ENCODE results near the gene PDE7B. TPM values are rescaled to one million over a fixed set of nuclear protein-coding genes. Genes with fewer than 3 reads are reported as not detected.

Gene PDE7B
- polyA plus RNA-seq, 1 of the 3 experiments (the other 2 are of a cell fraction) = 1.9 TPM

DNA sequence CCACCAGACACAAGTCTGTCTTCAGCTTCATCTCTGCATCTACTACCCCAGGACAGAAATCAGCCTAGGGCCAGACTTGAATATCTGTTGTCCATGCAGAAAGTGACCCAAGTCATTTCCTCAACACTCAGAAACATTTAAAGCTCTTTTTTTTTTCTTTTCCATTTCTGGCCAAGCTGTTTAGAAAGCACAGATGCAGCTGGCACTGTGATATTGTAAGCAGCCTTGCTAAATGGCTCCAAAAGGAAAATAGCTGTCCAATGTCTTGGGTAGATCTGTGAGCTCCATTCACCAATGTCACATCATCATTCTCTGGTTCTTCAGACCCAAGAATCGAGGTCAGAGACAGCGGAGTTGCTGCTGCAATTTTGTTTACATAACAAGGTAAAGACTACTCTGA, 174.2 kb downstream of the PDE7B start:
- Histone ChIP-seq H3K79me2 (ENCODE audit: insufficient read depth) (no peaks in the 10 kb centered on the region), H2AFZ (ENCODE audit: low read depth) (no peak overlapping the region), H3K27me3 (ENCODE audit: insufficient read depth) (no peaks in the 10 kb centered on the region), H3K9ac (no peak overlapping the region), H3K4me3 (ENCODE audit: low read depth in 2 of 2, low read length in 1 of 2) (no peak overlapping the region), H3K36me3 (replicated peaks in 1 of 2; ENCODE audit: control insufficient read depth in 1 of 2, insufficient read depth in 2 of 2, low read length in 1 of 2) (no peaks in the 10 kb centered on the region), H3K9me2 (no peaks in the 10 kb centered on the region), H3K4me2 (no peak overlapping the region), H3K27ac (ENCODE audit: low read depth in 2 of 2, low read length in 1 of 2) (no peak overlapping the region), H3K9me3 (no peaks in the 10 kb centered on the region), H3K4me1 (ENCODE audit: control insufficient read depth in 1 of 2, insufficient read depth in 2 of 2, low read depth in 1 of 2, low read length in 1 of 2) (peaks cover 0 to 7% of the 10 kb centered on the region in 2 experiments; a peak in 2 of 4 replicates), H4K20me1 (ENCODE audit: insufficient read depth) (no peaks in the 10 kb centered on the region), H3F3A (replicated peaks; ENCODE audit: insufficient read depth) (peaks cover 11% of the 10 kb centered on the region)
- WGBS (ENCODE audit: low lambda C conversion rate) = 87% methylated on average over 2 of the region's 2 CpGs
- no peak for DNase-seq
- POLR2A ChIA-PET = no interaction called here
- TF ChIP-seq, protein P1, sequence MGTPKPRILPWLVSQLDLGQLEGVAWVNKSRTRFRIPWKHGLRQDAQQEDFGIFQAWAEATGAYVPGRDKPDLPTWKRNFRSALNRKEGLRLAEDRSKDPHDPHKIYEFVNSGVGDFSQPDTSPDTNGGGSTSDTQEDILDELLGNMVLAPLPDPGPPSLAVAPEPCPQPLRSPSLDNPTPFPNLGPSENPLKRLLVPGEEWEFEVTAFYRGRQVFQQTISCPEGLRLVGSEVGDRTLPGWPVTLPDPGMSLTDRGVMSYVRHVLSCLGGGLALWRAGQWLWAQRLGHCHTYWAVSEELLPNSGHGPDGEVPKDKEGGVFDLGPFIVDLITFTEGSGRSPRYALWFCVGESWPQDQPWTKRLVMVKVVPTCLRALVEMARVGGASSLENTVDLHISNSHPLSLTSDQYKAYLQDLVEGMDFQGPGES (IDR thresholded peaks at IDR 0.05; ENCODE audit: low read depth, low read length) = no peak
- TF ChIP-seq RXRA (IDR thresholded peaks at IDR 0.05; ENCODE audit: borderline replicate concordance, low read depth) (no peak), TEAD4 (IDR thresholded peaks at IDR 0.05; ENCODE audit: borderline replicate concordance, insufficient read depth) (no peak), POLR2AphosphoS5 (IDR thresholded peaks at IDR 0.05; ENCODE audit: low read depth, low read length) (no peak), ELF1 (IDR thresholded peaks at IDR 0.05) (no peak)
- TF ChIP-seq, protein P2, sequence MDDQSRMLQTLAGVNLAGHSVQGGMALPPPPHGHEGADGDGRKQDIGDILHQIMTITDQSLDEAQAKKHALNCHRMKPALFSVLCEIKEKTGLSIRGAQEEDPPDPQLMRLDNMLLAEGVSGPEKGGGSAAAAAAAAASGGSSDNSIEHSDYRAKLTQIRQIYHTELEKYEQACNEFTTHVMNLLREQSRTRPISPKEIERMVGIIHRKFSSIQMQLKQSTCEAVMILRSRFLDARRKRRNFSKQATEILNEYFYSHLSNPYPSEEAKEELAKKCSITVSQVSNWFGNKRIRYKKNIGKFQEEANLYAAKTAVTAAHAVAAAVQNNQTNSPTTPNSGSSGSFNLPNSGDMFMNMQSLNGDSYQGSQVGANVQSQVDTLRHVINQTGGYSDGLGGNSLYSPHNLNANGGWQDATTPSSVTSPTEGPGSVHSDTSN (IDR thresholded peaks at IDR 0.05) = no peak
- TF ChIP-seq, protein P3, sequence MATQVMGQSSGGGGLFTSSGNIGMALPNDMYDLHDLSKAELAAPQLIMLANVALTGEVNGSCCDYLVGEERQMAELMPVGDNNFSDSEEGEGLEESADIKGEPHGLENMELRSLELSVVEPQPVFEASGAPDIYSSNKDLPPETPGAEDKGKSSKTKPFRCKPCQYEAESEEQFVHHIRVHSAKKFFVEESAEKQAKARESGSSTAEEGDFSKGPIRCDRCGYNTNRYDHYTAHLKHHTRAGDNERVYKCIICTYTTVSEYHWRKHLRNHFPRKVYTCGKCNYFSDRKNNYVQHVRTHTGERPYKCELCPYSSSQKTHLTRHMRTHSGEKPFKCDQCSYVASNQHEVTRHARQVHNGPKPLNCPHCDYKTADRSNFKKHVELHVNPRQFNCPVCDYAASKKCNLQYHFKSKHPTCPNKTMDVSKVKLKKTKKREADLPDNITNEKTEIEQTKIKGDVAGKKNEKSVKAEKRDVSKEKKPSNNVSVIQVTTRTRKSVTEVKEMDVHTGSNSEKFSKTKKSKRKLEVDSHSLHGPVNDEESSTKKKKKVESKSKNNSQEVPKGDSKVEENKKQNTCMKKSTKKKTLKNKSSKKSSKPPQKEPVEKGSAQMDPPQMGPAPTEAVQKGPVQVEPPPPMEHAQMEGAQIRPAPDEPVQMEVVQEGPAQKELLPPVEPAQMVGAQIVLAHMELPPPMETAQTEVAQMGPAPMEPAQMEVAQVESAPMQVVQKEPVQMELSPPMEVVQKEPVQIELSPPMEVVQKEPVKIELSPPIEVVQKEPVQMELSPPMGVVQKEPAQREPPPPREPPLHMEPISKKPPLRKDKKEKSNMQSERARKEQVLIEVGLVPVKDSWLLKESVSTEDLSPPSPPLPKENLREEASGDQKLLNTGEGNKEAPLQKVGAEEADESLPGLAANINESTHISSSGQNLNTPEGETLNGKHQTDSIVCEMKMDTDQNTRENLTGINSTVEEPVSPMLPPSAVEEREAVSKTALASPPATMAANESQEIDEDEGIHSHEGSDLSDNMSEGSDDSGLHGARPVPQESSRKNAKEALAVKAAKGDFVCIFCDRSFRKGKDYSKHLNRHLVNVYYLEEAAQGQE (IDR thresholded peaks at IDR 0.05; ENCODE audit: low read depth, low read length) = no peak
- CTCF ChIA-PET = interaction anchor here (0.7 to 1.3 kb wide), 2 partner anchors 13 to 25 kb away, joined by 3 to 4 read pairs; no protein-coding TSS in a partner anchor

DNA sequence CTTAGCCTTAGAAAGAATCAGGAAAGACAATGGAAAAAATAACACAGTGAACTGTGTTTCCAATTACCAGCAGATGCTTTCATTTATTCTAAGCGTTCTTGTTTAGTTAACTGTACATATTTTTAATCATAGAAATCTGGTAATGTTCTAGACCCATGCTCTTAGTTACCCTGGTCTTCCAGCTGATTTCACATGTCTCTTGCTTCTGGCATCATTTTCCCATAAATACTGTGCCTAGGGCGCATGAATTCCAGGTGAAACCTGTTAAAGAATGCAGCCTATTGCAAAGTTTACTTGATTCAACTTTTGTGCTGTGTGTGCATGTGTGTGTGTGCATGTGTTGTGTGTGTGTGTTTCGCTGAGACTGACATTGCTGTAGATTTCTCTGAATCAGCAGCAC, 178.6 kb downstream of the PDE7B start:
- peaks cover 11% of the 10 kb centered on the region for H3F3A ChIP-seq (replicated peaks; ENCODE audit: insufficient read depth)
- H3K4me1 ChIP-seq (ENCODE audit: control insufficient read depth in 1 of 2, insufficient read depth in 2 of 2, low read depth in 1 of 2, low read length in 1 of 2) = peaks cover under 1 to 7% of the 10 kb centered on the region in 2 experiments; a peak in 2 of 4 replicates
- no peaks in the 10 kb centered on the region for H3K36me3 ChIP-seq (replicated peaks in 1 of 2; ENCODE audit: control insufficient read depth in 1 of 2, insufficient read depth in 2 of 2, low read length in 1 of 2)
- no peak overlapping the region for H2AFZ ChIP-seq (ENCODE audit: low read depth)
- 55% methylated on average over 3 of the region's 3 CpGs for WGBS (ENCODE audit: low lambda C conversion rate)
- H3K79me2 ChIP-seq (ENCODE audit: insufficient read depth) = no peaks in the 10 kb centered on the region
- H3K4me3 ChIP-seq (ENCODE audit: low read depth in 2 of 2, low read length in 1 of 2) = no peak overlapping the region
- TF ChIP-seq EP300 (IDR thresholded peaks at IDR 0.05; ENCODE audit: borderline replicate concordance in 1 of 2, low read depth in 1 of 2, low read length in 1 of 2) = 0 out of 4 replicates have a peak, but pooled peaks of 1 of the 2 experiments have one; percentile 16
- TF ChIP-seq YY1 (IDR thresholded peaks at IDR 0.05; ENCODE audit: low read depth) = no peak
- no peak for TF ChIP-seq EZH2phosphoT487 (IDR thresholded peaks at IDR 0.05; ENCODE audit: borderline replicate concordance, low read depth)
- peak; percentile 56 for TF ChIP-seq TCF12 (IDR thresholded peaks at IDR 0.05)
- CTCF ChIA-PET = no interaction called here
- DNase-seq = peak; percentile 45
- H3K27ac ChIP-seq (ENCODE audit: low read depth in 2 of 2, low read length in 1 of 2) = peak overlapping the region; percentile 39 to 74; a peak in 3 of 4 replicates
- H4K20me1 ChIP-seq (ENCODE audit: insufficient read depth) = no peaks in the 10 kb centered on the region
- H3K4me2 ChIP-seq = no peak overlapping the region
- no peaks in the 10 kb centered on the region for H3K9me3 ChIP-seq
- H3K27me3 ChIP-seq (ENCODE audit: insufficient read depth) = no peaks in the 10 kb centered on the region
- POLR2A ChIA-PET = no interaction called here
- H3K9ac ChIP-seq = no peak overlapping the region
- no peaks in the 10 kb centered on the region for H3K9me2 ChIP-seq

Data from SK-N-SH (cell line).